HG02973 (cell line): Measurements from ENCODE around the gene FXYD4.
"Not testable (repeated sequence)": the region's sequence is repeated elsewhere in the genome, so short reads cannot be mapped to it uniquely, and the experiment has no call there.

ENCODE experiments used
- ATAC-seq: cut with Tn5 transposase; IDR thresholded peaks from one replicate; pipeline ENCODE4 v1.9.1; 2021; ENCODE audit warnings: moderate library complexity; ENCODE audit not compliant: unreplicated experiment

The FXYD4 gene

GRCh38 chr10:43371418-43371817 is at the start of gene FXYD4:
TSS of gene FXYD4 (plus strand) at chr10:43371636. CDS start at chr10:43373747, 2,111 bp downstream.
- ATAC-seq: no peak

GRCh38 chr10:43322331-43322730 is 49.1 kb upstream of the FXYD4 start:
- ATAC-seq: no peak

GRCh38 chr10:43322769-43323168 is 48.7 kb upstream of the FXYD4 start:
- ATAC-seq: peak; percentile 83

- ATAC-seq: no peak
Observed at GRCh38 chr10:43323245-43323644, 48.2 kb upstream of the FXYD4 start.

- ATAC-seq: no peak
Observed at GRCh38 chr10:43324876-43325275, 46.6 kb upstream of the FXYD4 start.

GRCh38 chr10:43327171-43327570 is 44.3 kb upstream of the FXYD4 start:
- ATAC-seq: no peak

- ATAC-seq: no peak
Observed at GRCh38 chr10:43327986-43328385, 43.5 kb upstream of the FXYD4 start.

- ATAC-seq: not testable (repeated sequence)
Observed at GRCh38 chr10:43328810-43329209, 42.6 kb upstream of the FXYD4 start.

- not testable (repeated sequence) for ATAC-seq
Observed at GRCh38 chr10:43329246-43329885, 42.1 kb upstream of the FXYD4 start.

GRCh38 chr10:43330049-43330823 is 41.2 kb upstream of the FXYD4 start:
- not testable (repeated sequence) for ATAC-seq

- ATAC-seq: not testable (repeated sequence)
Observed at GRCh38 chr10:43330824-43331127, 40.7 kb upstream of the FXYD4 start.

- no peak for ATAC-seq
Observed at GRCh38 chr10:43333653-43334052, 37.8 kb upstream of the FXYD4 start.

- no peak for ATAC-seq
Observed at GRCh38 chr10:43336061-43336460, 35.4 kb upstream of the FXYD4 start.

GRCh38 chr10:43336641-43337318 is 34.7 kb upstream of the FXYD4 start:
- no peak for ATAC-seq

- ATAC-seq: not testable (repeated sequence)
Observed at GRCh38 chr10:43337536-43337935, 33.9 kb upstream of the FXYD4 start.

- no peak for ATAC-seq
Observed at GRCh38 chr10:43338117-43338516, 33.3 kb upstream of the FXYD4 start.

- ATAC-seq: no peak
Observed at GRCh38 chr10:43339136-43339535, 32.3 kb upstream of the FXYD4 start.

GRCh38 chr10:43340101-43340500 is 31.3 kb upstream of the FXYD4 start:
- no peak for ATAC-seq

GRCh38 chr10:43340619-43341018 is 30.8 kb upstream of the FXYD4 start:
- no peak for ATAC-seq

GRCh38 chr10:43341450-43341849 is 30.0 kb upstream of the FXYD4 start:
- ATAC-seq: no peak

GRCh38 chr10:43342279-43343125 is 28.9 kb upstream of the FXYD4 start:
- no peak for ATAC-seq
